NCI-H82 treated with DMSO at 0.1 percent for 48 hours (cell line): ENCODE data around the gene ABLIM2.

Source experiments
- DNase-seq: peaks from one replicate; lab custom pipeline; 2025; ENCODE audit not compliant: unreplicated experiment; lab: John Stamatoyannopoulos, UW

ABLIM2 gene

DNA sequence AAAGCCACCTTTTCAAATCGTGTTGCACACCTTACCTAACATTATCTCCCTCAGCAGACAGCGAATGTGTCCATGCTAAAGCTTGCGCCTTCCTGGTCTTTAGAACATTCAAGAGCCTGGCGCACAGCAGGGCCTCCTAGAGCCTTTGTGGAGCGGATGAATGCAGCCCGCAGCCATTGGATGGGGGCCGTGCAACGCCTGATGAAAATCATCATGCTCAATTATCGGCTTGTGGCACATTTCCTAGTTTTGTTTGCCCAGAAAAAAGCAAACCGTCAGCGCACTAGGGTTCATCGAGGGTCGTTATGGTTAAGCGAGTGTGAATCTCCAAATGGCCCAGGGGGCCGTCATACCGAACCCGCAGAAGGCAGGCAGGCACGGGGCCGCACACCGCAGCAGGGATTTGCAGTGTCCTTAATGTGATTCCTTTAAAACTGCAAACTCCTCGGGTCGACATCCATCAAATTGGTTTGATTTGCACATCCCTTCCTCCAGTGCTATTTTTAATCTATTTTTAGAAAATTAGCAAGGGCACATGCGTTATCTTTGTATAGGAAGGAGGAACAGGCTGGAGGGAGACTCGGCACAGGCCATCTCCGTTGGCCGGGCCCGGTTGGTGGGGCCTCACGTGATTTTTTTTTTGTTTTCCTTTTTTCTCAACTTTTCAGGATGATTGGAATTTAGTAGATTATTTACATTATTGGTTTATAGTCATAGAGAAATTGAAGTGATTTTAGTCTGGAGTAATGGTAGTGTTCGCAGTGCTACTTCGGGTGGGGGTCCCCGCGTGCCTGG lies 53.1 kb downstream of the ABLIM2 start:
- DNase-seq = no peak

- no peak for DNase-seq
Measured at GRCh38 chr4:8104491-8105305, 53.9 kb downstream of the ABLIM2 start.

DNA sequence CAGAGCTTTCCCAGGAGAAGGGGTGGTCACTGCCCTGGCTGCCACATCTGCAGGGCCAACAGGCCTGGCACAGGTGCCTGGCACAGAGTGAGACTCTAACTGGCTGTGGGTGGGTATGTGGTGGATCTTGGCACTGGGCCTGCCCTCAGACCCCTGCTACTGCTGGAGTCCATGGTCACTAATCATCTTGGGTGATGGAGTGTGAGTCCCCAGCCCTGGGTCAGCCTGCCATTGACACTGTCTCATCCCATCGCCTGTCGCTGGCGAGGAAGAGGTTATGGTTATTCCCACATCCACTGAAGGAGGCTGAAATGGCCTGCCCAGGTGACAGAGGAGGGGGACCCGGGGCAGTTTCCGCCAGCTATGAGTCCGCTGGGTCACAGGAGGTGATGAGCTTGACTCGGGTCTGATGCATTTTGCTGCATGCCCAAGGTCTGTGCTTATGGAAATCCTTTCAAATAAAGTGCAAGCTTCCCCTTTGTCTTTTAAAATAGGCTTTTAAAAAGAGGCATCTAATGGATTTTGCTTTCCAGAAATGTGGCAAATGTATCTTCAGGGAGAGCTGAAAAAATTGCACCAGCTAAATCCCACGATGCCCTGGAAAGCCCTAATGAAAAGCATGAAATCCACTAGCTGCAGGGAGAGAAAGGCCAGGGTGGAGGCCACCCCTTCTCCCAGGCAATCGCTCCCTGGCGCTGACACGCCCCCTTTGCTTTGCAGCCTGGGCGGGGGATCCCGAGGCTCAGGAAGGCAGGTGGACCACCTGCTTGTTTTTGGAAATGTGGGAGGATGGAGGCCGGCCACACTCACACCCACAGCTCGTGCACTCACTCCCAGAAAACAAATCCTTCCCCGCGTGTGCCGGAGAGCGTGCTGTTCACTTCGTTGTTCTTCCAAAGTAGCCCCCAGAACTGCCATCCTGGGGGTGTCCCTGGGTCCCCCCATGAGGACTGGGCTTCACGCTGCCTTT lies 54.9 kb downstream of the ABLIM2 start:
- no peak for DNase-seq

DNA sequence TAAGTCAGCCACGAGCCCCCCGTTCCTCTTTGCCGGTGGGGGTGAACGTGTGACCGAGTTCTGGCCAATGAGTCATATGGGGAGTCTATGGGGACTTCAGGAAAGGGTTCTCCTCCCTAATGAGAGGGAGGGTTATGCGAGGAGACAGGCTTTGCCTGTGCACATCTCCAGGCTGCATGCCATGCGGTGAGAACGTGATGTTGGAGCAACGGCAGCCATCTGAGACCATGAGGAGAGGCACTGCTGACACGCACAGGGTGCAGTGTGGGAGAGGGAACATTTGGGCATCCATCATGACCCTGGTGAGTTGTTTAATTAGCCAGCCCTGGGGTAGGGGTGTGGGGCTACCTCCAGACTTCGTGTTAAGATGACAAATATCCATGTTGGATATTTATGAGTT lies 55.8 kb downstream of the ABLIM2 start:
- no peak for DNase-seq

DNA sequence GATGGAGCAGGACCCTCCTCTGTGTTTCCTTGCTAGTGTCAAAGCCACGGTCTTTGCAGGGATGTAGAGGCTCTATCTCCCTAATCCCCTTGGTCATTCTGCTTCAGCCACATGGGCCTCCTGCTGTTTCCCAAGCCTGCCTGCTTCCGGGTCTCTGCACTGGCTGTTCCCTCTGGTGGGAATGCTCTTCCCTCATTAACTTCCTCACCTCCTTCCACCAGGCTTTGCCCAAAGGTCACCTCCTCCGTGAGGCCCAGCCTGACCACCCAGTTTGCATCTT lies 56.6 kb downstream of the ABLIM2 start:
- DNase-seq = no peak

- no peak for DNase-seq
Measured at GRCh38 chr4:8101213-8102075, 57.2 kb downstream of the ABLIM2 start.

DNA sequence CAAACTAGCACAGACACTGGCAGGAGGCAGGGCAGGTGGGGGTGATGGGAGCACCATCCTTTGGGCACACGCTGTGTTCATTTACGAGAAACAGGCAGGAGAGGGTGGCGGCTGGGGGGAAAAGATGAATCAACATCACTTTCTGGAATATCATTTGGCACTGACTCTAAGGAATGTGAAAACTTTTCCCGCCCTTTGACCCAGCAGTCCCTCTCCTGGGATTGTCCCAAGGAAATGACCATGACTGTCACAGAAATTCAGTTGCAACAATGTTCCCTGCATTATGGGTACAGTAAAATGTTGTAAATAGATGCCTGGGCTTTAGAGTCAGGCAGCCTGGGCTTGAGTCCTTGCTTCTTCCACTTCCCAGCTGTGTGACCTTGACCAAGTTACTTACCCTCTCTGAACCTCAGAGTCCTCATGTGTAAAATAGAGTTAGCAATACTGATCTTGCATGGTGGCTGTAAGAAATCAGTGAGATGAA lies 58.6 kb downstream of the ABLIM2 start:
- DNase-seq = no peak

GRCh38 chr4:8098506-8098905 lies 60.1 kb downstream of the ABLIM2 start:
- no peak for DNase-seq

- no peak for DNase-seq
Measured at GRCh38 chr4:8097721-8098345, 60.8 kb downstream of the ABLIM2 start.

DNA sequence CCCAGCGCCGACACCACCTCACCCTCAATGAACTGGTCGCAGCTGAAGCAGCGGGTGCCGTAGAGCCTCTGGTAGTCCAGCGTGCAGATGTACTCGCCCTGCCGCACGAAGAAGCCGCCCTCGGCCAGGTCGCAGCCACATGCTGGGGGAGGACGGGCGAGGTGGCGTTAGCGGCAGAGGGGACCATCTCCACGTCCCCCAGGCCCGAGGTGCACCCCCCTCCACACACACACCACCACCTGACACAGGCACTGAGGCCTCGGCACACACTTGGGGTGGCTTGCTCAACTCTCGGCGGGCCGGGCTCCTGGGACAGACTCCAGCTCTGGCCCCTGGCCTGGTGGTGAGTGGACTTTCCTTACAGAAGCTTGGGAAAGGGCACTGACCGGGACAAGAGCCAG lies 61.5 kb downstream of the ABLIM2 start:
- DNase-seq = no peak

DNA sequence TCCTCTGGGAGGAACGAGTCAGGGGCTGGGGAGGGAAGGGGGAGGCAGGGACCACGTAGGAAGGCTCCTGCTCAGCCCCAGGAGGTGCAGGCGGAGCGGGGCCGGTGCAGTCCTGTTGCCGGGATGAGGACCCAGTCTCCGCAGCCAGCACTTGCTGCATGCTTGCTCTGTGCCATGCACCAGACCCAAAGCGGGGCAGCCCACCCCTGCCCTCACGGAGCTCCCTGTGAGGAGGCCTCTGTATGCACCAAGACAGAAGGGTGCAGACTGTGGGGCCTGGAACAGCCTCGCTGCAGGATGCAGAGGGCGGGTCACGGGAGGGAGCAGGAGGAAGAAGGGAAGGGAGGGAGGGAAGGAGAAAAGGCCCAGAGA lies 61.9 kb downstream of the ABLIM2 start:
- DNase-seq = no peak

- DNase-seq = no peak
Measured at GRCh38 chr4:8095956-8096689, 62.5 kb downstream of the ABLIM2 start.

DNA sequence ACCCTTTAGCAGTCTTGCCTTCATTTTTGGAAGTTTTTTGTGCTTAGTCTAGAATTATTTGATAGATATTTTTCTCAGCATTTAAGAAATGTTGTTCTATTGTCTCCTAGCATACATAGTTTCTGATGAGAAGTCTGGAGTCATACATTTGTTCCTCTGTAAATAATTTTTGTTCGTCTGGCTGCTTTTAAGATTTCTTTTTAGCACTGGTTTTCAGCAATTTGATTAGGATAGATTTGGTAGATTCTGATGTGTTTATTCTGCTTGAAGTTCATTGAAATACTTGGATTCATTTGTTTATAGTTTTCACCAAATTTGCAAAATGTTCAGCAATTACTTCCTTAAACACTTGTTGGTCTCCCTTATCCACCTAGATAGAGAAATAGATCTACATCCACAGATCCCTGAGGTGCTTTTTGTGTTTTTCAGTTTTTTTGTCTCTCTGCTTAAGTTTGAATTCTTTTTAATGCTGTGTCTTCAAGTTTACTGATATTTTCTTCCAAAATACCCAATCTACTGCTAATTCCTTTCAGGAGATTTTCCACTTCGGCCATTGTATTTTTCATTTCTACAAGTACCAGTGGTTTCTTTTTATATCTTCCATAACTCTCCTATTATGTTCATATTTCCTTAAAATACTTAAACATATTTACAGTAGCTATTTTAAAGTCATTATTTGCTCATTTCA lies 64.9 kb downstream of the ABLIM2 start:
- no peak for DNase-seq

DNA sequence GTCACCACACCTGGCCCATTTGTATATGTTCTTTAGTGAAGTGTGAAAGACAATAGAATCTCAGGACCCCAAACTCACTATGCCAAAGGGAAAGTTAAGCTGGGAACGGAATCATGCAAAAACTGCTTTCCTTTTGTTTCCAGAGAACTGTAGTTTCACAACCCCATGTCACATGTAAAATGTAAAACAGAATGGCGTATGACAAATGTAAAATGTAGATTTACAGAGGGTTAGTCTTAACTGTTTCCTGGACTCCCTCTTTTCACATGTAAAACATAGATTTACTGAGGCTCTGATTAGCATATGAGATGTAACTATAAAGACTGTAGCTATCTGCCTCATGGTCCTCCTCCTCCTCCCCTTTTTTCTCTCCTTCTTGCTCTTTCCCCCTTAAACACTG lies 66.3 kb downstream of the ABLIM2 start:
- no peak for DNase-seq

- DNase-seq = no peak
Measured at GRCh38 chr4:8090744-8091301, 67.8 kb downstream of the ABLIM2 start.

- no peak for DNase-seq
Measured at GRCh38 chr4:8090312-8090711, 68.3 kb downstream of the ABLIM2 start.

DNA sequence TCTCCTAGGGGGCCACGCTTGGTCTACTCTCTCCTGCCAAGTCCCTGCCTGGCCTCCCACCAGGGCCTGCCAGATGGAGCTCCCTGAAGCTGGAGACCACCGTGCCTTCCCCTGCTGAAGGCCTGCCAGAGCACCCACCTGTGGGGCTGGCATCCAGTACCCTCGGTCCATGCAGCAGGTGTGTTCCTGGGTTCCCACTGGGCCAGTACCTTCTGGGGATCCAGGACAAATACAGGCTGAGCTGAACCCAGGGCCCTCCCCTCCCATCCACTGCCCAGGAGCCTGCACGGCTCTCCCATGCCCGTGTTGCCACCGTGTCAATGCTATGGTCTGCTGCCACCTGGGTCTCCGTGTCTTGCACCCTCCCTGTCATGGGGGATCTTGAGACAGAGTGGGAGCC lies 68.8 kb downstream of the ABLIM2 start:
- no peak for DNase-seq

DNA sequence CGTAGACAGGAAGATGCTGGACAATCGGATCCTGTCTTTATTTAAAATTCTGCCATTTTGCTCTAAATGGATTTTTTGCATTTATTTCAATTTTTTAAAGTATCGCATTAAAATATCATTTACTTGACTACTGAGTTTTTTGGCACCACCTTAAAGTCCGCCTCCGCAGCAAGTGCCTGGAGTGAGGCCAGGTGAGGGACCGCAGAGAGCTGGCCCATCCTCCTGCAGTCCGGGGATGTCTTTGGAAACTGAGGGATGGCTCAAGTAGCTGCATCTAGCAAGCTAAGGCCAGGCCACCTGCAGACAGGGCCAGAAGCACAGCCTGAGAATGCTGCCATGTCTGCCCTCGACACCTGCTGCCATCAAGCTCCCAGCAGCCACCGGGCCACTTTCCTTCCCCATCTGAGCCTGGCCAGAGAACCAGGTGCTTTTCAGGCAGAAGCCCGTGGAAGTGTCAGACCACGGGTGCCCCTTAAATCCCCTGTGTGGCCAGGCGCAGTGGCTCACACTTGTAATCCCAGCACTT lies 69.6 kb downstream of the ABLIM2 start:
- DNase-seq = no peak
